Activated T-cell treated with anti-CD3 and anti-CD28 coated beads for 1 hour (primary cell): ENCODE data around the gene PCDHGA3.
"Not testable (repeated sequence)": the region's sequence is repeated elsewhere in the genome, so short reads cannot be mapped to it uniquely, and the experiment has no call there.

Experiments
- DNase-seq: peaks from one replicate; pipeline ENCODE4 v3.0.0-alpha.2; 2020; ENCODE audit warnings: low read depth

Gene PCDHGA3

GRCh38 chr5:141349917-141350619, 6.4 kb downstream of the PCDHGA3 start, which contains the start of gene PCDHGB1:
TSS of gene PCDHGB1 (plus strand) at chr5:141350099. CDS start at chr5:141350261, 162 bp downstream.
- DNase-seq = peak; percentile 11

- DNase-seq = no peak
Measured at GRCh38 chr5:141351591-141351990, 8.0 kb downstream of the PCDHGA3 start.

- no peak for DNase-seq
Measured at GRCh38 chr5:141354900-141355469, 11.4 kb downstream of the PCDHGA3 start, which contains the start of gene PCDHGA4. TSS of gene PCDHGA4 (plus strand) at chr5:141355021. CDS start at chr5:141355108, 87 bp downstream.

GRCh38 chr5:141355641-141356040, 12.0 kb downstream of the PCDHGA3 start:
- no peak for DNase-seq

GRCh38 chr5:141356133-141356532, 12.5 kb downstream of the PCDHGA3 start:
- DNase-seq = no peak

- DNase-seq = no peak
Measured at GRCh38 chr5:141356950-141357349, 13.3 kb downstream of the PCDHGA3 start.

GRCh38 chr5:141359790-141360426, 16.3 kb downstream of the PCDHGA3 start, which contains the start of gene PCDHGB2:
TSS of gene PCDHGB2 (plus strand) at chr5:141359994. CDS start at chr5:141360136, 142 bp downstream.
- no peak for DNase-seq

GRCh38 chr5:141360685-141361084, 17.1 kb downstream of the PCDHGA3 start:
- no peak for DNase-seq

GRCh38 chr5:141362719-141363118, 19.1 kb downstream of the PCDHGA3 start:
- DNase-seq = no peak

- no peak for DNase-seq
Measured at GRCh38 chr5:141363952-141364660, 20.5 kb downstream of the PCDHGA3 start, which contains the start of gene PCDHGA5. TSS of gene PCDHGA5 (plus strand) at chr5:141364162. CDS start at chr5:141364331, 169 bp downstream.

- DNase-seq = no peak
Measured at GRCh38 chr5:141366016-141366896, 22.6 kb downstream of the PCDHGA3 start.

GRCh38 chr5:141369994-141370848, 26.6 kb downstream of the PCDHGA3 start, which contains the start of gene PCDHGB3:
TSS of gene PCDHGB3 (plus strand) at chr5:141370242. CDS start at chr5:141370395, 153 bp downstream.
- DNase-seq = no peak

- no peak for DNase-seq
Measured at GRCh38 chr5:141371572-141372475, 28.2 kb downstream of the PCDHGA3 start.

GRCh38 chr5:141373673-141374317, 30.2 kb downstream of the PCDHGA3 start, which contains the start of gene PCDHGA6:
TSS of gene PCDHGA6 (plus strand) at chr5:141373891. CDS start at chr5:141374084, 193 bp downstream.
- no peak for DNase-seq

GRCh38 chr5:141374627-141375026, 31.0 kb downstream of the PCDHGA3 start:
- DNase-seq = no peak

- DNase-seq = not testable (repeated sequence)
Measured at GRCh38 chr5:141375444-141376155, 32.0 kb downstream of the PCDHGA3 start.

- no peak for DNase-seq
Measured at GRCh38 chr5:141382469-141383294, 39.1 kb downstream of the PCDHGA3 start, which contains the start of gene PCDHGA7. TSS of gene PCDHGA7 (plus strand) at chr5:141382742. CDS start at chr5:141382900, 158 bp downstream.
